ENCODE measurements around the gene CDA. TPM values are rescaled to one million over a fixed set of nuclear protein-coding genes. Genes with fewer than 3 reads are reported as not detected.

The CDA gene
- total RNA-seq, 1 donor from 2014 or later: 6.0 TPM

- DNase-seq (ENCODE audit: low read depth): no peak
- TF ChIP-seq, protein P1, sequence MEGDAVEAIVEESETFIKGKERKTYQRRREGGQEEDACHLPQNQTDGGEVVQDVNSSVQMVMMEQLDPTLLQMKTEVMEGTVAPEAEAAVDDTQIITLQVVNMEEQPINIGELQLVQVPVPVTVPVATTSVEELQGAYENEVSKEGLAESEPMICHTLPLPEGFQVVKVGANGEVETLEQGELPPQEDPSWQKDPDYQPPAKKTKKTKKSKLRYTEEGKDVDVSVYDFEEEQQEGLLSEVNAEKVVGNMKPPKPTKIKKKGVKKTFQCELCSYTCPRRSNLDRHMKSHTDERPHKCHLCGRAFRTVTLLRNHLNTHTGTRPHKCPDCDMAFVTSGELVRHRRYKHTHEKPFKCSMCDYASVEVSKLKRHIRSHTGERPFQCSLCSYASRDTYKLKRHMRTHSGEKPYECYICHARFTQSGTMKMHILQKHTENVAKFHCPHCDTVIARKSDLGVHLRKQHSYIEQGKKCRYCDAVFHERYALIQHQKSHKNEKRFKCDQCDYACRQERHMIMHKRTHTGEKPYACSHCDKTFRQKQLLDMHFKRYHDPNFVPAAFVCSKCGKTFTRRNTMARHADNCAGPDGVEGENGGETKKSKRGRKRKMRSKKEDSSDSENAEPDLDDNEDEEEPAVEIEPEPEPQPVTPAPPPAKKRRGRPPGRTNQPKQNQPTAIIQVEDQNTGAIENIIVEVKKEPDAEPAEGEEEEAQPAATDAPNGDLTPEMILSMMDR (conservative IDR thresholded peaks at IDR 0.05; ENCODE audit: low read depth, low read length): no peak
- no peak overlapping the region for H3K4me3 ChIP-seq (ENCODE audit: low read depth, low read length)
Measured at GRCh38 chr1:20586953-20587660, 1.8 kb upstream of the CDA start.

- TF ChIP-seq, protein P1 (conservative IDR thresholded peaks at IDR 0.05; ENCODE audit: low read depth, low read length): no peak
- no peak overlapping the region for H3K4me3 ChIP-seq (ENCODE audit: low read depth, low read length)
- no peak for DNase-seq (ENCODE audit: low read depth)
Measured at GRCh38 chr1:20587661-20588053, 1.2 kb upstream of the CDA start.

DNA sequence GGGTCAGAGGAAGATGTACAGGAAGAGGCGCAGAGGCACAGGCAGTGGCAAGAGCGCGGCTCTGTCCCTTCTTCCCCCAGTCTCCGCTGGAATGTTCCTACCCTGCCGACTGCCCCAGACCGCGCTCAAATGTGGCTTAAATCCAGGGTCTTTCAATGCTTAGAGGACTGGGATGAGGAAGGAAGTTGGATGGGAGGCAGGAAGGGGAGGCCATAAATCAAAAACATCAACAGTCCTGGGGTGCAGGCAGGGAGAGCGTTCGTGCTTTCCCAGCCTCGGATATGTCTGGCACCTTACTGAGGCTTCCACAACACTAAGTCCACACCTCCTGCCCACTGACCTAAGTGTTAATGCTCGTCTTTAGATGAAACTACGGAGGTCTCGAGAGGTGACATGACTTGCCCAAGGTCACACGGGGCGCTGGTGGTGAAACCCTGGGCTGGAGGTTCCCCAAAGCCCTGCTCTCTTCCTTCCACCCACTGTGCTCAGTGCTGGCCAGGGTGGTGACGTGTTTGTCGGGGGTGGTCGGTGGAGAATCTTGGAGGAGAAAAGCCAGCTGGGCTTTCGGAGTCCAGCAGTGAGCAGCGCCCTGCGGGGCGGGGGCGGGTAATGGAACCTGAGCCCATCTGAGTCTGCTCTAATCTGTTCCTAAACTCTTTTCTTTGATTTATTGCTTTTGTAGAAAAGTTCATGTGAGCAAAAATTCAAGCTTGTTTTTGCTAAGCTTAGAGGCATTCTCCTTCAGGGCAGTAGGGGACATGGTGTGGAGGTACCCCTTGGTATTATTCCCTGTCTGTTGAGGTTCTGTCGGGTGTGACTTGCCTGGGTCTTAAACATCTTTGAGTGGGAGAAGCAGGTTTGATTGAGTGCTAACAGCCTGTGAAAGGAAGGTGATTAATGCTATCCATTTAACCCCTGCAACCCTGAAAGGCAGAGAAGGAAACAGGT, 708 bp downstream of the CDA start:
- DNase-seq (ENCODE audit: low read depth): no peak
- TF ChIP-seq, protein P1 (conservative IDR thresholded peaks at IDR 0.05; ENCODE audit: low read depth, low read length): no peak
- H3K4me3 ChIP-seq (ENCODE audit: low read depth, low read length): peak overlapping the region; percentile 43

DNA sequence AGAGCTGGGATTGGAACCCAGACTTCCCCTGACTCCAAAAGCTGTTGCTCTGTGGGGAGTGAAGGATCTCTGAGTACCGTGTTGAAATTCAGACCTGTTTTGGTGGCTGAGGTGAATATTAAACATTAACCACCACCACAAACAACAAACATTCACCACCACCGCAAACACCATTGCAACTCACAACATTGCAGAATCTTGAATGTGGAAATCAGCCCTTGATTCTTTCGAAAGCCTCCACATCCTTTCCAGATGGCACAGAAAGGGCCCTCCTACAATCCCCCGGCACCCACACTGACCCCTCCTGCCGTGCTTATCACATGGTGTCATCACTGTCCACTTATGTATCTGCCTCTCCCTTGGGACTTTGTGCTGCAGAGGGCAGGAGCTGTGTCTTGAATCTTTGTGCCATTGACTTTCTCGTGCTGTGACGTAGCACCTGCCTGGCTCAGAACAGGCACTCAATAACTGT, 1.4 kb downstream of the CDA start:
- TF ChIP-seq, protein P1 (conservative IDR thresholded peaks at IDR 0.05; ENCODE audit: low read depth, low read length): no peak
- peak overlapping the region; percentile 43 for H3K4me3 ChIP-seq (ENCODE audit: low read depth, low read length)
- peak; percentile 35 for DNase-seq (ENCODE audit: low read depth)

GRCh38 chr1:20593756-20594155, 4.9 kb downstream of the CDA start:
- TF ChIP-seq, protein P1 (conservative IDR thresholded peaks at IDR 0.05; ENCODE audit: low read depth, low read length): no peak
- DNase-seq (ENCODE audit: low read depth): no peak

GRCh38 chr1:20594746-20595145, 5.8 kb downstream of the CDA start:
- H3K4me3 ChIP-seq (ENCODE audit: low read depth, low read length): no peak overlapping the region
- TF ChIP-seq, protein P1 (conservative IDR thresholded peaks at IDR 0.05; ENCODE audit: low read depth, low read length): no peak
- no peak for DNase-seq (ENCODE audit: low read depth)

More at GRCh38 chr1:20593756-20594155, 4.9 kb downstream of the CDA start:
- H3K4me3 ChIP-seq (ENCODE audit: low read depth, low read length): no peak overlapping the region
